SK-N-SH (cell line): Measurements from ENCODE around the gene N4BP3. TPM values are rescaled to one million over a fixed set of nuclear protein-coding genes. Genes with fewer than 3 reads are reported as not detected.
A peak's percentile ranks its signal among the peaks of the same experiment; 100 is the strongest.
"Not testable (repeated sequence)": the region's sequence is repeated elsewhere in the genome, so short reads cannot be mapped to it uniquely, and the experiment has no call there.

Experiments used
- CTCF ChIA-PET: fragments of 300-600, 350-600 bp; formaldehyde crosslinking; extraction: SDS; loops from one replicate; lab custom pipeline; 2021; lab: Yijun Ruan, JAX
- POLR2A ChIA-PET: fragments of 350-600 bp; sonication (Branson Sonifier 250); formaldehyde crosslinking; extraction: SDS; loops from one replicate; lab custom pipeline; 2020; ENCODE audit warnings: antibody characterized with exemption, inconsistent platforms; lab: Yijun Ruan, JAX
- DNase-seq: peaks from one replicate; pipeline ENCODE4 v3.0.0; 2012
- H2AFZ ChIP-seq: fragments of 200-600 bp; sonication (generic); 2 replicates; pipeline ENCODE4 v1.8.1; 2016; ENCODE audit warnings: antibody characterized with exemption, mild to moderate bottlenecking, low read depth
- H3F3A ChIP-seq: fragments of 200-600 bp; sonication (generic); replicated peaks from 2 replicates; pipeline ENCODE3; 2016; ENCODE audit warnings: antibody characterized with exemption, mild to moderate bottlenecking; ENCODE audit not compliant: insufficient read depth
- H3K27ac ChIP-seq, 2 experiments: fragments of 200-500 bp in 1 of 2; fragments of 200-600 bp in 1 of 2; sonication (Bioruptor generic) in 1 of 2; sonication (generic), shearing (Covaris generic) in 1 of 2; 2 replicates each; pipeline versions ENCODE4 v1.5.1 to v1.6.1; 2014 to 2016; ENCODE audit warnings: low read depth in 2 of 2, inconsistent platforms in 1 of 2, low read length in 1 of 2, mild to moderate bottlenecking in 1 of 2, mixed read lengths in 1 of 2
- H3K27me3 ChIP-seq: fragments of 200-600 bp; sonication (generic), shearing (Covaris generic); 2 replicates; pipeline ENCODE4 v1.6.1; 2016; ENCODE audit warnings: mixed run types; ENCODE audit not compliant: insufficient read depth
- H3K36me3 ChIP-seq, 2 experiments: fragments of 200-500 bp in 1 of 2; fragments of 200-600 bp in 1 of 2; sonication (Bioruptor generic) in 1 of 2; sonication (generic) in 1 of 2; replicated peaks in 1 of 2; 2 replicates each; pipeline versions ENCODE3 to v1.5.1; 2014 to 2016; ENCODE audit warnings: low read length in 1 of 2, mild to moderate bottlenecking in 1 of 2; ENCODE audit not compliant: insufficient read depth in 2 of 2, control insufficient read depth in 1 of 2
- H3K4me1 ChIP-seq, 2 experiments: fragments of 200-500 bp in 1 of 2; fragments of 200-600 bp in 1 of 2; sonication (Bioruptor generic) in 1 of 2; sonication (generic), shearing (Covaris generic) in 1 of 2; 2 replicates each; pipeline versions ENCODE4 v1.5.1 to v1.6.1; 2014 to 2016; ENCODE audit warnings: low read depth in 1 of 2, low read length in 1 of 2, mixed run types in 1 of 2; ENCODE audit not compliant: insufficient read depth in 2 of 2, control insufficient read depth in 1 of 2
- H3K4me2 ChIP-seq: fragments of 200-600 bp; sonication (generic), shearing (Covaris generic); 2 replicates; pipeline ENCODE4 v1.6.1; 2017; ENCODE audit warnings: mixed run types
- H3K4me3 ChIP-seq, 2 experiments: fragments of 200-500 bp in 1 of 2; fragments of 200-600 bp in 1 of 2; sonication (Bioruptor generic) in 1 of 2; sonication (generic), shearing (Covaris generic) in 1 of 2; 2 replicates each; pipeline versions ENCODE4 v1.5.1 to v1.8.1; 2014 to 2016; ENCODE audit warnings: low read depth in 2 of 2, inconsistent platforms in 1 of 2, low read length in 1 of 2, mild to moderate bottlenecking in 1 of 2, mixed read lengths in 1 of 2, moderate library complexity in 1 of 2
- H3K79me2 ChIP-seq: fragments of 200-600 bp; sonication (generic); 2 replicates; pipeline ENCODE4 v1.8.1; 2017; ENCODE audit warnings: mild to moderate bottlenecking; ENCODE audit not compliant: insufficient read depth
- H3K9ac ChIP-seq: fragments of 200-600 bp; sonication (generic); 2 replicates; pipeline ENCODE4 v1.6.1; 2017; ENCODE audit warnings: mixed run types
- H3K9me2 ChIP-seq: fragments of 200-600 bp; sonication (generic); 2 replicates; pipeline ENCODE4 v1.6.1; 2017; ENCODE audit warnings: mixed run types
- H3K9me3 ChIP-seq: fragments of 200-600 bp; sonication (generic); 2 replicates; pipeline ENCODE4 v1.6.1; 2017; ENCODE audit warnings: mixed run types, mild to moderate bottlenecking, moderate library complexity
- H4K20me1 ChIP-seq: fragments of 200-600 bp; sonication (generic); 2 replicates; pipeline ENCODE4 v1.6.1; 2017; ENCODE audit warnings: mild to moderate bottlenecking, mixed run types; ENCODE audit not compliant: insufficient read depth
- CHD2 ChIP-seq: fragments of 150-350 bp; IDR thresholded peaks from 2 replicates; pipeline ENCODE4 v1.6.1; 2018; ENCODE audit warnings: low read length; ENCODE audit not compliant: partially characterized antibody
- EZH2phosphoT487 ChIP-seq: fragments of 200-600 bp; sonication (generic); IDR thresholded peaks from 2 replicates; pipeline ENCODE4 v1.6.1; 2017; ENCODE audit warnings: low read depth, mixed run types, mild to moderate bottlenecking, antibody characterized with exemption, moderate library complexity, borderline replicate concordance
- RCOR1 ChIP-seq: fragments of 150-350 bp; IDR thresholded peaks from 2 replicates; pipeline ENCODE4 v1.6.1; 2017; ENCODE audit warnings: antibody characterized with exemption, low read length
- SMC3 ChIP-seq: IDR thresholded peaks from 2 replicates; pipeline ENCODE4 v1.6.1; 2012; ENCODE audit warnings: low read depth, low read length, improper control_type of control experiment
- WGBS: methylation state at CpG from one replicate; pipeline ENCODE4 v1.1.6; 2017; ENCODE audit warnings: low lambda C conversion rate; 5-methylcytosine and 5-hydroxymethylcytosine counted together
- polyA plus RNA-seq, 3 experiments: library from polyadenylated mRNA; depleted of rRNA; stranded (reverse); fragments of >200 nt; gene quantifications; 2 replicates each; pipeline ENCODE4 v1.2.3, GENCODE V29; 2012
- TF ChIP-seq, protein P1 (sequence below): IDR thresholded peaks from 2 replicates; pipeline ENCODE4 v1.4.0; 2012; ENCODE audit warnings: low read depth, borderline replicate concordance

The N4BP3 gene
- polyA plus RNA-seq, 1 of the 3 experiments (the other 2 are of a cell fraction) = 0.28 TPM

DNA sequence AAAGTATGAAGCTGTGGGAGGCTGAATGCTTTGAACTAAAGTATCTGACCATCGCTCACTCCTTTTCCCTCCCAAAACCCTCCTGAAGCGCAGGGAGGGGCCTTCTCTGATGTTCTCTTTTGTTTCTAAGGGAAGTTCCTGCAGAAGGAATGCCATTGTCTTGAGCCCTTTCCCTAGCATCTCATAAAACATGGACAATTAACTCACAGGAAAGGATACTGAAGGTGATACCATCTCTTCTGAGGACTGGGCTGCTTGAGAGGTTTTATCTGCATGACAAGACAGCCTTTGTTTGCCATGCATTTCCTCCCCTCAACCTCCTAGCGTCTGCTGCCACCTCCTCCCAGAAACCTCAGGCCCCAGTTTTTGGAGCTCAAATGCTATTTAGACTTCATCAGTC lies 13.2 kb downstream of the N4BP3 start:
- Histone ChIP-seq H3K4me2 (no peak overlapping the region), H3K27ac (no peak overlapping the region), H3K9ac (no peak overlapping the region), H3K9me3 (no peaks in the 10 kb centered on the region), H4K20me1 (no peaks in the 10 kb centered on the region), H3K36me3 (no peaks in the 10 kb centered on the region), H3K79me2 (peaks cover 6% of the 10 kb centered on the region), H3K9me2 (no peaks in the 10 kb centered on the region), H3K4me3 (no peak overlapping the region), H2AFZ (no peak overlapping the region), H3K27me3 (no peaks in the 10 kb centered on the region), H3K4me1 (peaks cover 0 to 24% of the 10 kb centered on the region in 2 experiments; a peak in 1 of 4 replicates), H3F3A (peaks cover 4% of the 10 kb centered on the region)
- ChIA-PET CTCF (interaction anchor here (1.6 to 9.4 kb wide), 2 partner anchors 28 to 49 kb away, joined by 3 to 116 read pairs; no protein-coding TSS in a partner anchor), POLR2A (no interaction called here)
- DNase-seq = no peak
- TF ChIP-seq CHD2 = no peak
- no peak for TF ChIP-seq SMC3
- TF ChIP-seq EZH2phosphoT487 = no peak
- 93% methylated on average over 3 of the region's 3 CpGs for WGBS

DNA sequence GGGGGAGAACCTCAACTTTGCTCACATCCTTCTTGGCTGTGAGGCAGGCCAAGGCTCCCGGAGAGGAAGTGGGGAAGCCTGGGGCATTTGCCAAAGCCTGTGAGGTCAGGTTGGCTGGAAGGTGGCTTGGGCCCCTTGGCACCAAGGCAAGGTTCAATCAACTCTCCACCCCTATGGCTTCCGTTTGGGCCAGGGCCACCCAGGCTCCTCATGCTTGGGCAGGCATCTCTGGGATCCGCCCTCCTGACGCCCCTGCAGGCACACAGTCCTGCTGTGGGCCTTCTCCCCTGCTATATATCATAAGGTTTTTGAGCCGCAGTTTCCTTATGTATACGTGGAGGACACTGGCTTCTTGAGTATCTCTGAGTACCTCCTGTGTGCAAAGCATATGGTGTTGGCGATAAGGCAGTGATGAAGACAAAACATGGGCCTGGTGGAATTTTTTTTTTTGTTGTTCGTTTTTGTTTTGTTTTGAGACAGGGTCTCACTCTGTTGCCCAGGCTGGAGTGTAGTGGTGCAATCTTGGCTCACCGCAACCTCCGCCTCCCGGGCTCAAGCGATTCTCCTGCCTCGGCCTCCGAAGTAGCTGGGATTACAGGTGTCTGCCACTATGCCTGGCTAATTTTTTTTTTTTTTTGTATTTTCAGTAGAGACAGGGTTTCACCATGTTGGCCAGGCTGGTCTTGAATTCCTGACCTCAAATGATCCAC lies 14.1 kb downstream of the N4BP3 start:
- H3K4me1 ChIP-seq = peaks cover 0 to 20% of the 10 kb centered on the region in 2 experiments; a peak in 1 of 4 replicates
- H3K4me2 ChIP-seq, POLR2A ChIA-PET, H3K27ac ChIP-seq, H3K9me2 ChIP-seq, H4K20me1 ChIP-seq, H3K4me3 ChIP-seq, H3K9ac ChIP-seq, H2AFZ ChIP-seq, H3K9me3 ChIP-seq, H3K36me3 ChIP-seq, DNase-seq, H3F3A ChIP-seq, H3K27me3 ChIP-seq: not testable (repeated sequence)
- H3K79me2 ChIP-seq = peaks cover 15% of the 10 kb centered on the region
- CTCF ChIA-PET = interaction anchor here (1.6 kb wide), 1 partner anchor 28 kb away, joined by 3 read pairs; no protein-coding TSS in a partner anchor
- WGBS = 77% methylated on average over 14 of the region's 14 CpGs

DNA sequence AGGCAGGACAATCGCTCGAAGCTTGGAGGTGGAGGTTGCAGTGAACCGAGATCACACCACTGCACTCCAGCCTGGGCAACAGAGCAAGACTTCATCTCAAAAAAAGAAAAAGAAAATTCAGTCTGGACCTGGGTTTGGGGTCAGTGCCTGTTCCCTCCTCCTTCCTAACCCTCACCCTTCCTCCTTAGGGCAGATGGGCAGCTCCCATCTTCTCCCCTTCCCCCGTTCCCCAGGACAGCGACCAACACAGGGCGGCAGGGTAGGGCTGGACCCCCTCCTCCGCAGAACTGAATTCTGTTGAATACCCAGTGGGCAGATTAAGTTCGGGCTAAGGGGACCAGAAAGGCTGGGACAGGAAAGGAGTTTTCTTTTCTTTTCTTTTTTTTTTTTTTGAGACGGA lies 16.0 kb downstream of the N4BP3 start:
- Histone ChIP-seq H3K27ac (no peak overlapping the region), H2AFZ (peak overlapping the region; percentile 80; the same call in 1 of the 2 replicates), H3K4me1 (peaks cover 0 to 11% of the 10 kb centered on the region in 2 experiments; a peak in 1 of 4 replicates), H3K79me2 (peaks cover 31% of the 10 kb centered on the region), H3K27me3 (no peaks in the 10 kb centered on the region), H3K9ac (no peak overlapping the region), H3K4me2 (no peak overlapping the region), H3K9me2 (no peaks in the 10 kb centered on the region), H3K9me3 (no peaks in the 10 kb centered on the region), H3F3A (peaks cover 4% of the 10 kb centered on the region), H4K20me1 (no peaks in the 10 kb centered on the region), H3K4me3 (no peak overlapping the region), H3K36me3 (peaks cover 0 to 4% of the 10 kb centered on the region in 2 experiments)
- ChIA-PET POLR2A (no interaction called here), CTCF (interaction anchor here (4.0 to 10.9 kb wide), 2 partner anchors 8 to 53 kb away, joined by 26 to 96 read pairs; no protein-coding TSS in a partner anchor)
- whole genome bisulfite sequencing = 97% methylated on average over 9 of the region's 9 CpGs
- TF ChIP-seq, protein P1, sequence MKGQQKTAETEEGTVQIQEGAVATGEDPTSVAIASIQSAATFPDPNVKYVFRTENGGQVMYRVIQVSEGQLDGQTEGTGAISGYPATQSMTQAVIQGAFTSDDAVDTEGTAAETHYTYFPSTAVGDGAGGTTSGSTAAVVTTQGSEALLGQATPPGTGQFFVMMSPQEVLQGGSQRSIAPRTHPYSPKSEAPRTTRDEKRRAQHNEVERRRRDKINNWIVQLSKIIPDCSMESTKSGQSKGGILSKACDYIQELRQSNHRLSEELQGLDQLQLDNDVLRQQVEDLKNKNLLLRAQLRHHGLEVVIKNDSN = no peak
- TF ChIP-seq RCOR1 = no peak
- DNase-seq = no peak
